Fibroblast of gingiva (primary cell): ENCODE measurements around the gene GFI1B.

Experiments used
- DNase-seq: peaks from one replicate; pipeline ENCODE4 v3.0.0-alpha.2; 2011; ENCODE audit warnings: low read depth

The GFI1B gene

DNA sequence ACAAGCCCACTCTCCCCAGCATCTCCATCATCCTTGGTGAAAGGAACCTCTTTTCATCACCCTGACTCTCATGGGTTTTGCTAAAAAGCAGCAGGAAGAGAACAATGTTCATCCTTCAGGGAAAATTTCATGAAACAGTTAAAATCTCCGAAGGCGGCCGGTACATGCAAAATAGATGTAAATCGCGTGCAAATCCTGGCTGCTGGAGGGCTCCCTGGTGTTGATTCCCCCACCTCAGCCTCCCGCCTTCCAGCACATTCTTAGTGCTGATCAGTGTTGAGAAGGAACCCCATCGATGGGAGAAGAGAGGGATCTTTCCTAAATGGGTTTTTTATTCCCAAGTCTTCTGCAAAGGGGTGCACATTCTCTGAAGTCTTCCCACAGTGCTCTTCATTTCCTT is 8.7 kb upstream of the GFI1B start:
- no peak for DNase-seq

DNA sequence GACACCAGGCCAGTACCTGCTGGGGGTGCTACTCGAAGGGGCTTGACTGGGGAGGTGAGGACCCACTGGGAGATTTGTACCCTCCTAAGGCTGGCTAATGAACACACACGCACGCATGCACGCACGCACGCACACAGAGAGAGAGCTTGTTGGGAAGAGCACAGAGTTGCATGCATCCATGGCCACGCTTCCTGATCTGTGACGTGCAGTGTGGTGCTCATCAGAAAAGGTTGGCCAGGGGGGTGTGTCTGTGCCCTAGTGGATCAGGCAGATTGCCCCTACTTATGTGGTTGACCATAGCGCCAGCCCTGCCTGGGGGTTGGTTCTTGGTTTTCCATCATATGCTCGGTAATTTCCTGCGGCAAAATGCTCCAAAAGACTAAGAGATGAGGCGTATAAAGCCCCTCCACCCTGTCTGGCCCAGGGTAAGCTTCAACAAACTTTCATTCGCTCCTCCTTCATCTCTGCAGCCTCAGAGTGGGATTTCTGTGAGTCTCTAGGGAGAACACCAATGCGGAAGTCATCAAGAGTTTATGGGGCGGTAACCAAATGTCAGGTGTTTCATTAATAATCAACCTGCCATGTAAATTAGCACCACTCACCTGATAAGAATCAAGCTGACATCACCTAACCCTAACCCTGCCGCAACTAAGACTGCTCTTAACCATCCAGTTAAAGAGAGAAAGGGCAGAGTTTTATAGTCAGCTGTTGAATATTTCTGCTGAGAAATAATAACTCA is 8.0 kb upstream of the GFI1B start:
- DNase-seq, result no peak

DNA sequence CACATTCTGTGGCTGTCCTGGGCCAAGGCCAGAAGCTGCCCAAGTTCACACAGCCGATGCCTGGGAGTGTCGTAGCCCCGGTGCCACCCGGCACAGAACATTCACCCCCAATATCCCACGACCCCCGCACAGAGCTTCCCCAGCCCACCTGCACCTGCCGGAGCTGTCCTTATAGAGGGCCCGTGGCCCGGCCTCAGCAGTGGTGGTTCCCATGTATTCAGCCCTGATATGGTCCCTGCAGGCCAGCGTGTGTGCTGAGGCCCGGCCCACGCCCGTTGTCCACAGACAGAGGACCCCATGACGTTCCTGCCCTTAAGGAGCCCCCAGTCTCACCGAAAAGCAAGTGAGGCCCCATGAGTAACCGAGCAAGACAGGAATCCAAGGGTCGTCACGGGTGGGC is 5.3 kb upstream of the GFI1B start:
- no peak for DNase-seq

DNA sequence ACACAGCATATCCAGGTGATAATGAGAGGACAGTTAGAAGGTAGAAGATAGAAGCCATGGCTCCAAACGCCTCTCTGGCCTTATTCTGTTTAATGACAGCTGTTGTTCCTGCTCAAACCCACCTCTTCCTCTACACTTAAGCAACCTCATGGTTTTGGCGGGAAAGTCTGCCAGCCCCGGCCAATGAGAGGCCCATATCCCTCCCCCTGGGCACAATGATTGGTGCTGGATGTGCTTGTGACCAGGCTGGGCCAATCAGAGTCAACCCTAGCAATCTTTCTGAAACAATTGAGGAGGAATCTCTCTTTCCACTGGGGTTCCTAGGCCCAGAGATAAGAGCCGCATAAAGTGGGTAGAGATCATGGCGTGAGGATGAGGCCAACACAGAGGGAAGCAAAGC is 4.8 kb upstream of the GFI1B start:
- DNase-seq, result no peak

DNA sequence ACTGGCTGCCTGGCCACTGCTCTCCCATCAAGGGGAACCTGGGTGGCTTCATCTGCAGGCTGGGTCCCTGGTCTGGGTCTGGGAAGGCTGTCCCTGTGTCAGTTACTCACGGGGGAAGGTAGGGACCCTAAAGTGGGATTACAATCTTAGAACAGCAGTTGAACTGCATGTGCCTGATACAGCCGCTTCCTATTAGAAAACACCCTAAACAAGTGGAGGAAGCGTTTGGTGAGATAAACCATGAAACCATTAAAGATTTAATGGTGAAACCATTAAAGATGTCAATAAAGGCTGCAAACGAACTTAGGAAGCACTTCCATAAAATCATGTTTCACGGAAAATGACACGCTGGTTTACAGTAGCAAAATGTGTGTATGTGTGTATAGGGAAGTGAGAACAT is 2.5 kb upstream of the GFI1B start:
- DNase-seq, result no peak

DNA sequence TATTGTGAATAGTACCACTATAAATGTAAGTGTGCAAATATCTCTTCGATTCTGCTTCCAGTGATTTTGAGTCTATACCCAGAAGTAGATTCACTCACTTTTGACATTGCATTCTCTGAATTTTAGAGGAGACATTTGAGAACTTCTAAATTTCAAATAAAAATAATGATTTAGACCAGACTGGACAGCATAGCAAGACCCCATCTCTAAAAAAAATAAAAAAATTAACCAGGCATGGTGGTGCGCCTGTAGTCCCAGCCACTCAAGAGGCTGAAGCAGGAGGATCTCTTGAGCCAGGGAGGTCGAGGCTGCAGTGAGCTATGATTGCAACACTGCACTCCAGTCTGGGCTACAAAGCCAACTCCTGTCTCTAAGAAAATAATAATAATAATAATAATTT is 1.9 kb upstream of the GFI1B start:
- DNase-seq, result no peak

DNA sequence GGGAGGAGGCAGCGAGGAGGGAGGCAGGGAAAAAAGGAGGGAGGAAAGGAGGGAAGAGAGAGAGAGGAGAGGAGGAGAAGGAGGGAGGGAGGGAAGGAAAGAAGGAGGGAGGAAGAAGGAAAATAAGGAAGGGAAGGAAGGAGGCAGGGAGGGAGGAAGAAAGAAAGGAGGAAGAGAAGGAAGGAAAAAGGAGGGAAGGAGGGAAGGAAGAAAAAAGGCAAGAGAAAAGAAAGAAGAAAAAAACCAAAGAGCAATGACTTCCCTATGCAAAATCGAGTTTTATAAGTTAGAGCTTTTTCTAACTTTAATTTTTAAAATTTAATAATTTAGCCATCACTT is 413 bp upstream of the GFI1B start:
- DNase-seq, result no peak

DNA sequence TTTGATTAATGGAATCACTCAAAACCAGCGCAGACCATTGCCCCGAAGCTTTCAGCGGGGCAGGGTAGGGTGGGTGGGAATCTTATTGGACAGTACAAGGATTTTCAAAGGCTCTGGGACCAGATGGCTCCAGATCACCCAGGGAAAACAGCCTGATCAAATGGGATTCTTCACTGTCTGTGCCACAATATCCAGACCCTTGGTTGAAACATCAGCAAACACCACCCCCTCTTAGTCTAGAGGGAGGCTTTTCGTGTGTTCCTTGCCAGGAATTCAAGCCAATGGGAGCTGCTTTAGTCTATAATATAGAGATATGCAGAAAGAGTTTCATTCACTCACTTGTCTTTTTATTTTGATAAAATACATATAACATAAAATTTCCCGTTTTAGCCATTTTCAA is 1.7 kb downstream of the GFI1B start:
- DNase-seq, result no peak

DNA sequence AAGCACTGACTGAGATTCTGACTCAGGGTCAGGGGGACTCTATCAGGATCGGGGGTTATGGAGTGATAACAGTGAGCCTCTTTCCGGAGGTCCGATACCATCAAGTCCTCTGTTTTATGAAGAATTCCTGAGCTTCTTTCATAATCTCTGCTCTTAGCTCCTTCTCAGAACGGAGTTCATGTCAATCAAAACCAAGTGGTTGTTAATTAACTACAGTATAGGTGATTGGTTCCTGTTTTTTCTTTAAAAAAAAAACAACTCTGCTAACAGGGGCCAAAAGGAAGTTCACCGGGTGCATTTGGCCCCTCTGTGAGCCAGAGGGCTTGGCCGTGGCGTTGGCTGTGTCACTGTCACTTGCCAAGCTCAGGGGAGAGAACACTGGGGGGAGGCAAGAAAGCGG is 4.0 kb downstream of the GFI1B start:
- no peak for DNase-seq

DNA sequence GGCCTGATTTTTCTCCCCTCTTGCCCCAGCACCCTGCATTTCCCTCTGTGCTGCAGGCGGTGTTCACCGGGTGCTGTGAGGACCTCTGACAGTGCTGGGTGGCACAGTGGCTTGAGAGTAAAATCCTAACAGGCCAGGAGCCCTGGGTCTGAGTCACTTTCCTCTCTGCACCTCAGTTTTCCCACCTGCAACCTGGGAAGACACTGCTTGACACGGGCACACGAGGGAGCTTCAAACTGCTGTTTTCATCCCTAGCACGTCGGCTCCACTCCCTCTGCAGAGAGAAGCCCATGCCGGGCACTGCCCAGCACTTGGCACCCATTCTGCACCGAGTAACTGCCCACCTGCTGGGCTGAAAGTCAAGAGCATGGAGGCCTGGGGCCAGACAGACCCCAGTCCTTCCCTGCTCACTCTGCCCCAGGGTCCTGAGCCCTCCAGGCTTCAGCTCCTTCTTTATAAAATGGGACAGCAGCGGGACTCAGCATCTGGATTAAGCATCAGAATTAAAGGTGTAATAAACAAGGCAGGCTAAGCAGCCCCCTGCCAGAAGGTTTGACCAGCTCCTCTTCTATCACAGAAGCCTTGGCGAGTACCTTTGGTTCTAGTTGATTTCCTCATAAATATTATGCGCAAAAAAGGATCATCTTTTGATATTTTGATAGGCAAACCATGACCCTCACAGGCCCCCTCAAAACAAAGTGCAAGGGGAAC is 5.2 kb downstream of the GFI1B start:
- no peak for DNase-seq

DNA sequence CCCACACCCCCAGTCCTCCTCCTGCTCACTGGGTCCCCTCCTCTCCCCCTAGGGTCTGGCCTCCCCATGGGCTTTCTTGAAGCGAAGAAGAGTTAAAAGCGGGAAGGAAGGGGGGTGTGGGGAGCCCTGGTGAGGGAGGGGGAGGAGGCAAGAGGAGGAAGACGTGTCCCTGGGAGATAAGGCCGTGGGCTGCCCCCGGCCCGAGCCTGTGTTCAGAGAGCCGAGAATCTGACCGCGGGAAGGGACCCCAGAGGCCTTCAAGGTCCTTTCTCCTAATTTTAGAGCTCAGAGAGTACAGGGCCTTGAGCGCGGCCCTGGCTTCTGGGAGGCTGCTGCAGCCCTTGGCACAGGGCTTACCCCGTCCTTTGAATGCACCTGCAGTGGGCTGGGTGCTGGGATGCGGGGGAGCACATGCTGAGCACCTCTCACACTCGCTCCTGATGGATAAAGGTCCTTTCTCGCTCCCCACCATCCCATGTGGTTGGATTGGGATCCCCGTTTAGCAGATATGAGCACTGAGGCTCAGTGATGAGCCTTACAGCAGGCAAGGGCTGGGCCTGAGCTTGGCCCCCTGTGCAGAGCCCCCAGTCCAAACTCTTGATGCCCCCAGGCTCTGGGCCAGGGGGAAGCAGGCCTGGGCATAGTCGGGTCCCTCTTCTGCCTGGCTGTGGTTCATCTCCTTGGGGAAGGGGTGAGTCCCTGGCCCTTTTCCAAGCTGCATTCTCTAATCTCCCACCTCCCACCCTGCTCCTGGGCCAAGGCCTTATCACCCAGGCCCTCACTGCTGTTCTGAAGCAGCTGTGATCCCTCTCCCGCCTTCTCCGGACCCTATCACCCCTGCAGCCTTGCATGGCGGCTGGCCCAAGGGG is 5.9 kb downstream of the GFI1B start:
- DNase-seq, result no peak

DNA sequence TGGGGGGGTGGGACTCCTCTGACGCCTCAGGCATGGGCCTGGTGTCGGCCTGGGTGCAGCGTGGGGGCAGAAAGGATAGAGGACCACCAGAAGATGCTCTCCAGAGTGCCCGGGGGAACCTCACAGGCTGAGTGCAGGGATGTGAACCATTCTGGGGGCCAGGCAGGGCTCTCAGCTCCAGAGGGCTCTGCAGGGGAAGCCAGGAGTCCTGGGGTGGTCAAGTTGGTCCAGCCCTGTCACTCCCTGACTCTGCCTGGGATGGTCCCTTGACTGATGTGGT is 6.5 kb downstream of the GFI1B start:
- no peak for DNase-seq

DNA sequence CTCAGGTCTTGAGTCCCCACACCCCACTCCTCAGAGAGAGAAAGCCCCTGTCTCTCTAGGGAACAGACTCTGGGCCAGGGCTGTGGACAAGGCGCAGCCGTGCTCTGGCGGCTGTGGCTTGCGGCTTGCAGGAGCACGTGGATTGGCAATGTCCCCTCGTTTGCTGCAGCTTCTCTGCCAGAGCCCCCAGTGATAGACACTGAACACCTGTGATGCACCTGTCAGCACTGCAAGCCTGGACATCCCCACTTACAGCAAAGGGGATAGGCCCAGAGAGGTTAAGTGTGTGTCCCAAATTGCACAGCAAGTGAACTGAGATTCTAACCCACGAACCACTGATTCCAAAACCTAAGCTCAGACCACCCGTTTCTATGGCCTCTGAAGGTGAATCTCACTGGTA is 7.0 kb downstream of the GFI1B start:
- DNase-seq, result no peak

DNA sequence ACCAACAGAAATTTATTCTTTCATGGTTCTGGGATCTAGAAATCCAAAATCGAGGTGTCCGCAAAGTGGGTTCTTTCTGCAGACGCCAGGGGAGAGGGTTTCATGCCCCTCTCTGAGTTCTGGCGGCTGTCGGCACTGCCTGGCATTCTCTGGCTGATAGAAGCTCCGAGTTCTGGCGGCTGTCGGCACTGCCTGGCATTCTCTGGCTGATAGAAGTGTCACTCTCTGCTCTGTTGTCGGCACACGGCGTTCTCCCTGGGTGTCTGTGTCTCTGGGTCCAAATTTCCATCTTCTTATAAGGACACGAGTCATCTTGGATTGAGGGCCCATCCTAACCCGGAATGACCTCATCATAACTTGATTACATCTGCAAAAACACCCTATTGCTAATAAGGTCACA is 7.6 kb downstream of the GFI1B start:
- no peak for DNase-seq

DNA sequence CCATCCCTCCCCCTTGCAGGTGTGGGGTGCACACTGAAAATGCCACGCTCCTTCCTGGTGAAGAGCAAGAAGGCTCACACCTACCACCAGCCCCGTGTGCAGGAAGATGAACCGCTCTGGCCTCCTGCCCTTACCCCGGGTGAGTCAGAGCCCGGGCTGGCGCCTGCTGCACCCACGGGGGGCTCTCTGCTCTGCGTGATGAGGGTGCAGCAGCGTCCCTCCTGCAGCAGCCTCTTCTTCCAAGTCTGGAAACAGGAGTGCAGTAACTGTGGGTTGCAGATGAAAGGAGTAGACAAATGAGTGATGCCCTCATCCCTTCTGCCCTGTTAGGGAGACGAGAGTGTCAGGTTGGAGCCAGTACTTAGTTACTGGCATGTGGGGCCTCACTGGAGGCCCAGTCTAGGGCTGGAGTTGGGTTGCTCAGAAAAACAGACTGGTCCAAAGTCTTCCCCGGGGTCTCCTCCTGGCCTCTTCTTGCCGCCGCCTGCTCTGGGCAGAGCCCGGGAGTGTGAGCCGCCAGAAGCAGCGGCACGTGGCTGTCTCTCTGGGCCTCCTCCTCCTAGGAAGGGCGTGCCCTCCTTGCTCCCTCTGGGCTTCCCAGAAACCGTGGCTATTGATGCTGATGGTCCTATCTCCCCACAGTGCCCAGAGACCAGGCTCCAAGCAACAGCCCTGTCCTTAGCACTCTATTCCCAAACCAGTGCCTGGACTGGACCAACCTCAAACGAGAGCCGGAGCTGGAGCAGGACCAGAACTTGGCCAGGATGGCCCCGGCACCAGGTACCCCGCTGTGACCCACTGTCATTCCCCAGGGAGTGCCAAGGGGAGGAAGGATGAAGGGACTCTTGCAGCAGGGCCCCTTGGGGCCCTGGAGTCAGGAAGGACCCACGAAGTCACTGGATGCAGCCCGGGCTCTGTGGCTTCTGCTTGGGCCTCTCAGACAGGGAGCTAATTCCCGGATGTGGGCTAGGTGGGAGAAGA is 8.4 kb downstream of the GFI1B start:
- no peak for DNase-seq

DNA sequence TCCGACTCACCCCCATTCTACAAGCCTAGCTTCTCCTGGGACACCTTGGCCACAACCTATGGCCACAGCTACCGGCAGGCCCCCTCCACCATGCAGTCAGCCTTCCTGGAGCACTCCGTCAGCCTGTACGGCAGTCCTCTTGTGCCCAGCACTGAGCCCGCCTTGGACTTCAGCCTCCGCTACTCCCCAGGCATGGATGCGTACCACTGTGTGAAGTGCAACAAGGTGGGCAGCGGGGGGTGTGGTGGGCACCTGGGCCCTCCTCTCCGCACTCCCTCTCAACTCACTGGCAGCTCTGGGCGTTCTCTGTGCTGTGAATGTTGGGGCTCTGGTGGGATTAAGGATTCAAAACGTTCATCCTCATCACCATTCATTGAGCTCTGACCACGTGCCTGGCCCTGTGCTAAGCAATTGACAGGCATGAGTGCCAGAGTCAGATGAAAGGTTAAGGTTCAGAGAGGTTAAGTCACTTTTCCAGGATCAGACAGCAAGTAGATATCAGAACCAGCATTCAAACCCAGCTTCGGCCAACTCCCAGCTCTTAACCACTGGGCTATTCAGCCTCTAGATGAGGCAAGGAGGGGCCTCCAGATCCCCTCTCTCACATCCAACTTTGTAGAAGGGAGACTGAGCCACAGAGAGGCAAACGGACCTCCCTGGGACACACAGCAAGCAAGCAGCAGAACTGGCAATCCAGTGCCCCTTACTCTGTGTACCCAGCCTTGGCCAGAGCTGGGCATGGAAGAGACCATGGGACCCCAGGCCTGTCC is 9.9 kb downstream of the GFI1B start:
- DNase-seq, result no peak

DNA sequence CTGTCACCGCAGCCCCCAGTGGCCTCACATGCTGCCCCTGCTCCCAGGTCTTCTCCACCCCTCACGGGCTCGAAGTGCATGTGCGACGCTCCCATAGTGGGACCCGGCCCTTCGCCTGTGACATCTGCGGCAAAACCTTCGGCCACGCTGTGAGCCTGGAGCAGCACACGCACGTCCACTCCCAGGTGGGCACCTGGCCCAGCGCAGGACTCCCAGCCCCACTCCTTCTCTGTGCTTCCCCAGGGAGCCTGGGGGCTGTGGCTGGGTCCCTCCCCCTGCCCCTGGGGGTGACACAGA is 10.5 kb downstream of the GFI1B start:
- DNase-seq, result no peak

DNA sequence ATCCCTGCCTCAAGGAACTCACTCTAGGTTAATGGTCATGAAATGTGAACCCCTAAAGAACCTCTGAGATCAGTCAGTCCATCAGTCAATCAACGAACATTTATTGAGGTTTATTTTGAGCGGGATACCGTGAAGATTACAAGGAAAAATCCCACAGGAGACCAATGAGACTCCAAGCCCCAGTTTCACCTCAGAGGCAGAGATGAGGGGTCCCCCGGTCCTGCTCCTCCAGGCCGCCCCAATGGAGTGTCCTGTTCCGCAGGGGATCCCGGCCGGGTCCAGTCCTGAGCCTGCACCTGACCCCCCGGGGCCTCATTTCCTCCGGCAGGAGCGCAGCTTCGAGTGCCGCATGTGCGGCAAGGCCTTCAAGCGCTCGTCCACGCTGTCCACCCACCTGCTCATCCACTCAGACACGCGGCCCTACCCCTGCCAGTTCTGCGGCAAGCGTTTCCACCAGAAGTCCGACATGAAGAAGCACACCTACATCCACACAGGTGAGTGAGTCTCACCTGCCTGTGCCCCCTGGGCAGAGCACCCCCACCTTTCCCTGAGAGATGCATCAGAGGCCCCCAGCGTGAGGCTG is 11.0 kb downstream of the GFI1B start:
- no peak for DNase-seq

DNA sequence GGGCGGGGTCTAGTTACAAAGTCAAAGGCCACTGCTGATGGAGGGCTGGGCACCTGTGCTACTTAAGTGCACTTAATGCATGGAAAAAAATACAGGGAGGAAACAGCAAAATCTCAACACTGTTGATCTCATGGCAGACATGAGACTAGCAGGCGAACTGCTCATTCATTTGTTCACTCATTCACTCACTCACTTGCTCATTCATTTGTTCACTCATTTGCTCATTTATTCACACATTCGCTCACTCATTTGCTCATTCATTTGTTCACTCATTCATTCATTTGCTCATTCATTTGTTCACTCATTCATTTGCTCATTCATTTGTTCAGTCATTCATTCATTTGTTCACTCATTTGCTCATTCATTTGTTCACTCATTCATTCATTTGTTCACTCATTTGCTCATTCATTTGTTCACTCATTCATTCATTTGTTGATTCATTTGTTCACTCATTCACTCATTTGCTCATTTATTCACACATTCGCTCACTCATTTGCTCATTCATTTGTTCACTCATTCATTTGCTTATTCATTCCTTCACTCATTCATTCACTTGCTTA is 11.6 kb downstream of the GFI1B start:
- peak; percentile 6 for DNase-seq

DNA sequence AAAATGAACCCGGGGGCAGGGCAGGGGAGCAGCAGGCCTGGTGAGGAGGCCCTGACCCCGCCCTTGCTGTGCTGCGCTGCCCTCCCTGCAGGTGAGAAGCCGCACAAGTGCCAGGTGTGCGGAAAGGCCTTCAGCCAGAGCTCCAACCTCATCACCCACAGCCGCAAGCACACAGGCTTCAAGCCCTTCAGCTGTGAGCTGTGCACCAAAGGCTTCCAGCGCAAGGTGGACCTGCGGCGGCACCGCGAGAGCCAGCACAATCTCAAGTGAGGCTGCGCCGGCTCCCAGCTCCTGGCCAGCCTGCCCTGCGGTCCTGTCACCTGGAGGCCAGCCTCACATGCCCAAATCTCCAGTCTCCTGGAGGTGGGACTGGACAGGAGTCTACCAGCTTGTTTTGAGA is 12.3 kb downstream of the GFI1B start:
- DNase-seq, result no peak
